Neural progenitor cell (in vitro differentiated cells): ENCODE results near the gene DLG2.

ENCODE experiments used
- CTCF ChIP-seq: fragments of 200-600 bp; sonication (generic); IDR thresholded peaks from 2 replicates; pipeline ENCODE4 v1.5.1; 2017; ENCODE audit warnings: antibody characterized with exemption, mild to moderate bottlenecking
- EZH2 ChIP-seq: fragments of 200-600 bp; sonication (generic); IDR thresholded peaks from 2 replicates; pipeline ENCODE4 v1.6.1; 2017; ENCODE audit warnings: antibody characterized with exemption, mild to moderate bottlenecking, moderate library complexity
- EZH2phosphoT487 ChIP-seq: fragments of 200-600 bp; sonication (generic); IDR thresholded peaks from 2 replicates; pipeline ENCODE4 v1.6.1; 2017; ENCODE audit warnings: antibody characterized with exemption

- TF ChIP-seq EZH2phosphoT487, result no peak
- TF ChIP-seq CTCF, result no peak
- TF ChIP-seq EZH2, result no peak
These were observed 2199.2 kb downstream of the DLG2 start for GRCh38 chr11:83427943-83428342.
